A204.1 (cell line): ENCODE measurements around the gene ZNF729.
"Not testable (repeated sequence)": the region's sequence is repeated elsewhere in the genome, so short reads cannot be mapped to it uniquely, and the experiment has no call there.

Source experiments
- FAIRE-seq: peaks from 2 replicates; lab custom pipeline; 2012; peaks lifted over from hg19 to GRCh38; lab: Jason Lieb, UNC

ZNF729 gene

DNA sequence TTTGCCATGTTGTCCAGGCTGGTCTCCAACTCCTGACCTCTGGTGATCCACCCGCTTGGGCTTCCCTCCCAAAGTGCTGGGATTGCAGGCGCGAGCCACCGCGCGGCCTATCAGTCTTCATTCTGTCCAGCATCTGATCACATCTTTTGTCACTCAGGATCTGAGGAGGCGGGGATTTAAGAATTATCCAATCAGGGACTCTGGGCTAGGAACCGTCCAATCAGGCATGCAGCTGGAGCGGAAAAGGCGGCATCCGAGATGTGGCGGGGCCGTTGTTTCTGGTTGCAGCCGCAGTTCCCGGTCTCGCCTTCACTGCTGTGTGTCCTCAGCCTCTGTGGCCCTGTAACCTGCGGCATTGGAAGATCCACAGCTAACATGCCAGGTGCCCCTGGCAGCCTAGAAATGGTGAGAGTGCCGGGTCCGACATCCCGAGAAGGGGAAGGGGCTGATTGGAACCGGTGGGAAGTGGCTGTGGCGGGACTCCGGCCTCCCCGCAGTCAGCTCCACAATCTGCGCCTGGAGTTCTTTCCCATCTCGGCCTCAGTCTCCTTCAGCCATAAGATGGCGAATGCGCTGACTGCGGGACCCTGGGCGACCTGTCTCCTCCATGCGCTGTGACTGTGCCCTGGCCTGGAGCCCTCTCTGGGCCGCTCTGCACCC lies at the start of gene ZNF729:
Gene ZNF729, plus strand, starts transcription at position 291 of the 660 bp plus-strand sequence. Its CDS starts 85 bp downstream, at position 376.
- no peak for FAIRE-seq

GRCh38 chr19:22256856-22257255 lies 29.4 kb upstream of the ZNF729 start:
- FAIRE-seq = no peak

- FAIRE-seq = no peak
Observed at GRCh38 chr19:22257381-22257780, 28.9 kb upstream of the ZNF729 start.

DNA sequence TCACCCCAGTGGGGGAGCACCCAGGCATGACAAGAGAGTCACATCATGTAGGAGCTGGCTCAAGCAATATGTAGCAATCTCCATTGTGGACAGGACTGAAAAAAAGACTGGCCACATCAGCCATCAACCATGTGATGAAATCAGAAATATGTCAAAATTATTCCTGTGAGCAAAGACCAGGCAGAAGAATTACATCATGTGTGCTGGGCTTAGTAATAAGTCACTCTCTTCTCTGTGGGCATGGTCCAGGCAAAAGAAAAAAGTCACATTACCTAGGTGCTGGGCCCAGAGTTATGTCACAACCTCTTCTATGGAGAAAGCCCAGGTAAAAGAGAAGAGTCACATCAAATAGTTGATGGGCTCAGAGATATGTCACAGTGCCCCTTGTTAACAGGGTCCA lies 28.3 kb upstream of the ZNF729 start:
- no peak for FAIRE-seq

DNA sequence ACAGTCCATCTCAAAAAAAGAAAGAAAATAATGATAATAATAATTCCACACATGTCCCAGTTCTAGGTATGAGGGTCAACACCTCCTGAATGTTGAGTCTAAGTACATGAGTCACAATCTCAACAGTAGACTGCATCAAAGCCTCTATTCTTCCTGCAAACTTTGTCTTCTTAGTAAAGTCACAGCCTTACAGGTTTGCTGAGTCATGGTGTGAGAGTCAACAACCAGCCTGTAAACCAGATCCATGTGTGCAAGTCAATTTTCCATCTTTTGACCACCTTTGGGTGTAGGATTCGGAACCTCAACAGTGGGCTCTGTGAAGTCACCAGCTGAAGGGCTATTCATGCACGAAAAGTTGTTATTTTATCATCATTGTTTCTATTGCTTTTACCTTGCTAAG lies 25.7 kb upstream of the ZNF729 start:
- no peak for FAIRE-seq

DNA sequence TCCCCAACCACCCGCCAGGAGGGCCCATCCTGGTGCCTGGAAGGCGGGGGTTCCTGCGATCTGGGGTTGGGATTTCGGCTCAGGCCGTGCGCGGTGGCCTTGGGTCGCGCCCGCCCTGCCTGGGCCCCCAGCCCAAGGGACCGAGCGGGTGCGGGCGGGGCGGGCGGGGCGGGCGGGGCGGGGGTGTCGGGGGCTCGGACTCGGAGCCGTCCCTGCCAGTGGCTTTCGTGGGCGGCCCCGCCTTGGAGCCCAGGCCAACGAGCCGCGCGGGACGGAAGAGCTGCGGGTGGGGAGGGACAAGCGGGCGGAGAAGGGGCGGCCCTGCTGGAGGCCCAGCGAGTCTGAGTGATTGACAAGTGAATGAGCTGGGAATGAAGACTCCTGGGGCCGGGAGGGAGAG lies 24.6 kb upstream of the ZNF729 start:
- FAIRE-seq = no peak

- FAIRE-seq = no peak
Observed at GRCh38 chr19:22263121-22263520, 23.1 kb upstream of the ZNF729 start.

- FAIRE-seq = not testable (repeated sequence)
Observed at GRCh38 chr19:22321554-22321953, 35.3 kb downstream of the ZNF729 start.

- FAIRE-seq = no peak
Observed at GRCh38 chr19:22326219-22326618, 40.0 kb downstream of the ZNF729 start.

DNA sequence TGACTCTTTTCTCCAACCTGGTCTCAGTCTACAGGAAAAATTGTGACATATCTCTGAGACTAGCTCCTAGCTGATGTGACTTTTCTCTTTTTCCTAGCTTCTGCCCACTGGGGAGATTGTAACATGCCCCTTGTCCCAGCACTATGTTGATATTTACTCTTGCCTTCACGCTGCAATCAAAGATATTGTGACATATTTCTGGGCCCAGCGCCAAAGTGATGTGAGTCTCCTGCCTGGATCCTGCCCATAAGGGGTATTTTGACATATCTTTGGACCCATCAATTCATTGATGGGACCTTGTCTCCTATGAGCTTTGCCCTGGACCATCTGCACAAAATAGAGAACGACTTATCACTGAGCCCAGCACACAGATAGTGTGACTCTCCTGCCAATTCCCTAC lies 41.1 kb downstream of the ZNF729 start:
- FAIRE-seq = no peak

DNA sequence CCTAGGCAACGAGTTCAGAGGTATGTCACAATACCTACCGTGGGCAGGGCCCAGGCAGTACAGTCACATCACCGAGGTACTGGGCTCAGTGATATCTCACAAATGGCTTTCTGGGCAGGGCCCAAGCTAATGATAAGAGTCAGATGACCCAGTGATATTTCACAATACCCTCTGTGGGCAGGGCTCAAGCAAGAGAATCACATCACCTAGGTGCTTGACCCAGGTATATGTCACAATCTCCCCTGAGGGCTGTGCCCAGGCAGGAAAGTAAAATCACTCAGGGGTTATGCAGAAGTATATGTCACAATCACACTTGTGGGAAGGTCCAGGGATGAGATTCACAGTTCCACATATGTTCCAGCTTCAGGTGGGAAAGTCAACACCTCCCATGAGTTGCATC lies 45.3 kb downstream of the ZNF729 start:
- no peak for FAIRE-seq

DNA sequence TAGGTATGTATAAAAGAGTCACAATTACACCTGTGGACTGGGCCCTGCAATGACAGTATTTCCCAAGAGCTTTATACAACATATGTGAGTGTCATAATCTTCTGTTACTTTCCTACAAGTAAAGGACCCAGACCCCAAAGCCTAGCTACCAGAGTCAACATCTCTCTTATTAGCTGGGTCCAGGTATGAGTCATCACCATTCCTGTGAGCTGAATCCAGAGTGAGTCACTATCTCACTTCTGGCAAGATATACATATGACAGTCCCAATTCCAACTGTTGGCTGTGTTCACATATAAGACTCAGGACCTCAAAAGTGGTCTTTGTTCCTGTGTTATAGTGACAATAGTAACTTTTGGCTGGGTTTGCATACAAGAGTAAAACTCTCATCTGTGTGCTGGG lies 46.7 kb downstream of the ZNF729 start:
- FAIRE-seq = no peak

- FAIRE-seq = no peak
Observed at GRCh38 chr19:22335716-22336115, 49.5 kb downstream of the ZNF729 start.

GRCh38 chr19:22354665-22355064 lies 68.4 kb downstream of the ZNF729 start:
- no peak for FAIRE-seq
